Activated naive CD4-positive, alpha-beta T cell treated with anti-CD3 and anti-CD28 coated beads, Interleukin-2, amount 50 U/mL, for 16 hours (primary cell): ENCODE data around the gene MT4.

Experiments used
- DNase-seq: peaks from one replicate; pipeline ENCODE4 v3.0.0-alpha.2; 2020

Gene MT4

GRCh38 chr16:56564793-56565477 lies at the start of gene MT4:
Gene MT4 (plus strand): TSS chr16:56565073. CDS start chr16:56565129, 56 bp downstream.
- no peak for DNase-seq

DNA sequence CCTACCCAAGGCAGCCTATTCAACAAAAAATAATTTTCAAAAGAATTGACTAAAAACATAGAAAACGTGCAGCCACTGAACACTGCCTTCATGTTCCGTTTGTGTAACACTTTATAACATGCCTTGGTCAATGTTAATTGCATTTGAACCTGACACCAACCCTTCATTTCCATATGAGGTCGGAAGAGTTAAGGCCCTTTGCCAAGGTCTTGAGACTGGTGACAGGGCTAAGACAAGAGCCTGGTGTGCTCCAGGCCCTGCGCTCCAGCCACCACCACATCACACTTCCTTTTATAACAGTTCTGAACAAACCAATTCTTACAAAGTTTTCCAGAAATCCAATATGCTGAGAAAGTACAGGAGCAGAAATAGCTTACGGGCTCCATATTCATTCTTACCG lies 49.2 kb upstream of the MT4 start:
- DNase-seq, result no peak

- DNase-seq, result no peak
Observed at GRCh38 chr16:56517206-56517605, 47.7 kb upstream of the MT4 start.

DNA sequence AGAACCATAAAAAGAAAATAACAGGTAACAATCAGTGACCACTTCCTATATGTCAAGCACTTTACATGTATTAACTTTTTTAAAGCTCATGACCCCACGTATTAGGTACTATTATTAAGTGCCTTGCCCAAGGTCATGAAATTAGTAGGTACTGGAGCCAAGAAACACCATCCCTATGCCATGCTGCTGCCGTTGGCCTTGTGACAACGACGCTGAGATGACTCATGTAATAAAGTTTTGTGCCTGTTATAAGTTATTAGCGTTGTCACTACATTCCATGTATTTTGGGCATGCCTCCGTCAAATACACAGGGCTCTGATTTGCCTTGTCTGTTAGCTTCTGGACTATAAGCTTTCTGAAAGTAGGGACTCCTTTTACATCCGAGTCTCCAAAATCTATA lies 46.4 kb upstream of the MT4 start:
- DNase-seq, result no peak

DNA sequence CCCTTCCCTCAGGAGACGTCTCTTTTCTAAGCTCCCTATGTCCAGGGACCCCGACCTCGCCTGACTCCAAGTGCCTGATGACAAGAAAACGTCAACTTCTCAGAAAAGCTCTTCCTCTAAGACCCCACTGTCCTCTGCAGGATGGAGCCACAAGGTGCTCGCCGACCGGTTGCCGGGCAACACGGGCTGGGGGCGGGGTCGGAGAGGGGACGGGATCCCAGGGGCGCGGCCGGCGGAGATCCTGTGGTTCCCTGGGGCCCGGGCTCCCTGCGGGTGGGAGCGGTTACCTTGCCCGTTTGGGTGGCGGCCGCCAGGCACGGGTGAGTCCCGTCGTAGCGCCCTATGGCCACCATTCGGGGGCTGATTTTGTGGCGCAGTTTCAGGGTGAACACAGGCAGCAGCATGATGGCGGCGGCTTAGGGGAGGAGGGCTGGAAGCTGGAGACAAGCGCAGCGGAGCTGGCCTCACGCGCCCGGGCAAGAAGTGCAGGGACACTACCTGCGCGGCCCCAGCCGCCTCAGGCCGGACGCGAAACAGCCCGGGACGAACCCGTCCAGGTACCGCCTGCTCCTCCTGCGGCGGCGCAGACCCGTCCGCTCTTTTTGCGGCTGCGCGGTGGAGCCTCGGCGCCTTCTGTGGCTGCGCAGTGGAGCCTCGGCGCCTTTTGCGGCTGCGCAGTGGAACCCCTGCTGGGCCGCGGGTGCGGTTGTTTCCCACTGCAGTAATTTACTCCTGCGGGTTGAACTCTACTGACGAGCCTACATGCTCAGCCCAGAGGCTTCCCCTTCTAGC lies 45.2 kb upstream of the MT4 start, which contains the start of gene BBS2:
Gene BBS2 (minus strand): TSS at position 566 of the 792 bp plus-strand sequence. CDS start 162 bp downstream, at position 404.
- peak; percentile 94 for DNase-seq

DNA sequence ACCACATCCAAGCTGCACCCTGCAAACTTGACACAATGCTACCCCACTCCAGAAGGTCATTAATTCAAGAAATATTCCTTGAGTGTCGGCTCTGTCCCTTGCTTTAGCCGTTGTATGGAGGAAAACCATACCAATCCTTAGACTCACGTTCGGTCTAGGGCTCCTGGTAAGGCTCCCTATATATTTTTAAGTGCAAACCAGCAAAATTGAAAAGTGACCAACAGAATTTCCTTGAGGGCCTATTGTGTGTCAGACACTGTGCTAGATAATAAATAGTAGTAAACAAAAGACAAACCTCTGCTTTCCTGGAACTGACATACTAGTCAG lies 44.7 kb upstream of the MT4 start:
- no peak for DNase-seq

DNA sequence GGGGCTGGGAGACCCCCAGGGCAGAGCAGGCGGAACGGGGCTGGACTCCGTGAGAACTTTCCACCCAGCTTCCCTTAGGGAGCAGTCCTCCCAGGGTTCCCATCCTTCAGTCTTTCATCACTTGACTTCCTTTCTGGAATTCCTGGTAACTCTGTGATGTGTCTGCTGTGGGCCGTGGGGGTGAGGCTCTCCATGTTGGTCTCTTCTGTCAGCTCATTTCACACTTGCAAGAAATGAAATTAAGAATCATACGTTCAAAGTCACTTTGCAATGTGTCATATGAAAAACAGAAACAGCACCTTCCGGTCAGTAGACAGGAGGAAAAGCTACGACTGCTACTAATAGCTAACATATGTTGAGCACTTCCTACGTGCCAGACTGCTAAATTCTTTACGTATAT lies 39.6 kb upstream of the MT4 start:
- no peak for DNase-seq

DNA sequence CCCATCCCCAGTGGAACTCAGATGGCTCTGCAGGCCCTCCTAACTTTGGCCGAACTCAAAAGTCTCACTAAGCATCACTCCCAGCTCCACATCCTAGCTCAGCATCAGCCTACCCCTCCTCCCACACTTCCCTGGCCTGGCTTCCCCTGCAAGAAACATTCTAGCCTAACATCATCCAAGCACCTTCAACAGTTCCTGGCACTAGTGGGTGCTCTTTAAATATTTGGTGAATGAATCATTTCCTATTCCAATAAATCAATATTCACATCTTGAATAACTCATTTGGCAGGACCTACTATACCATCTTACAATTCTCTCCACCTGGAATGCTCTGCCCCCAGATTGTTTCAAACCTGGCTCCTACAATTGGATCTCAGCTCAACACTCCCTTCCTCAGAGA lies 34.0 kb upstream of the MT4 start:
- DNase-seq, result no peak

DNA sequence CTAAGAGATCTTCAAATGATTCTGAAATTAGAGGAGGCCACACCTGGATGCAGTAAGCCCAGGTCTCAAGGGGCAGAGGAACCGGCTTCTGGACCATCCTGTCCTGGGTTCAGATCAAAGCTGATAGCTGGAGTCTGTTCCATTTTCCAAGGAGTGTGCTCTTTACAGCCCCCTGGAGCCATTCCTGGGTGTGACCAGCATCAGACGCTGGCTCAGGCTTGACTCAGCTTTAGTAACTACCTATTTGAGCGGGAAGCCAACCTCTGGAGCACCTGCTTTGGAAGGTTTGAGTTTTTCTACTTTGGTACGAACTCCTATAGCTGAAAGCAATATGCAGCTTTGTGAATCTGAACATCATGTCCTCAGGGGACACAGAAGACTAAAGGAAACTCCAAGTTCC lies 32.2 kb upstream of the MT4 start:
- no peak for DNase-seq

DNA sequence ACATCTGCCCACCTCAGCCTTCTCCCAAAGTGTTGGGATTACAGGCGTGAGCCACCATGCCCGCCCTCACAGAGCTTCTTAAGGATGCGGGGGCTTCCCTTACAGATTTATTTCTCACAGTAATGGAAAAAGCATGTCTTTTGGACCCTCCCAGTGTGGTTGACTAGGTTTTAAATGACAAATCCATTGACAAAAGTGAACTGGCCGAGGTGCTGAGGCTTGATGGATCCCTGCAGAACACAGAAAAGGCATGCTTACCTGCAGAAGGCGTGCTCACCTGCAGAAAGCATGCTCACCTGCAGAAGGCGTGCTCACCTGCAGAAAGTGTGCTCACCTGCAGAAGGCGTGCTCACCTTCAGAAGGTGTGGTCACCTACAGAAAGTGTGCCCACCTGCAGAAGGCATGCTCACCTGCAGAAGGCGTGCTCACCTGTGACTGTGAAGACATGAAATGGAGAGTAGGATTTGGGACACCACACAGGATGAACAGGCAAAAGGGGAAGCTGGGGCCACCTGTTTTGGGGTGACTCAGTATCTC lies 30.0 kb upstream of the MT4 start:
- DNase-seq, result no peak

- no peak for DNase-seq
Observed at GRCh38 chr16:56538331-56538730, 26.5 kb upstream of the MT4 start.

GRCh38 chr16:56539656-56540055 lies 25.2 kb upstream of the MT4 start:
- no peak for DNase-seq

DNA sequence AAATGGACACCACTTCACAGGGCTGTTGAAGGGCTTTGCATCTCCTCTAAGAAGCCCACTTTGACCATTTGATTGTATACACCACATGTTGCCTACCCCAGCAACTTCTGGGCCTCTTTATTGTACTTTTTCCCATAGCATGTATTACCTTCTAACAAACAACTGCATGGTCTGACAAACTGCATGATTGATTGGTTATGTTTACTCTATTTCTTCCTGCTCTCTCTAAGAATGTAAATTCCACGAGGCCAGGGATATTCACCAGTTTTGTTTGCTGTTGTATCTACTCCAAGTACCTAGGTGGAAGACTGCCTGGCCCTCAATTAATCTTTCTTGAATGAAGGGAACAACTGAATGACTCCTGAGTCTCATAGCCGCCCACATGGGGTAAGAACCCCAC lies 22.8 kb upstream of the MT4 start:
- no peak for DNase-seq

- no peak for DNase-seq
Observed at GRCh38 chr16:56547120-56547948, 17.5 kb upstream of the MT4 start.

DNA sequence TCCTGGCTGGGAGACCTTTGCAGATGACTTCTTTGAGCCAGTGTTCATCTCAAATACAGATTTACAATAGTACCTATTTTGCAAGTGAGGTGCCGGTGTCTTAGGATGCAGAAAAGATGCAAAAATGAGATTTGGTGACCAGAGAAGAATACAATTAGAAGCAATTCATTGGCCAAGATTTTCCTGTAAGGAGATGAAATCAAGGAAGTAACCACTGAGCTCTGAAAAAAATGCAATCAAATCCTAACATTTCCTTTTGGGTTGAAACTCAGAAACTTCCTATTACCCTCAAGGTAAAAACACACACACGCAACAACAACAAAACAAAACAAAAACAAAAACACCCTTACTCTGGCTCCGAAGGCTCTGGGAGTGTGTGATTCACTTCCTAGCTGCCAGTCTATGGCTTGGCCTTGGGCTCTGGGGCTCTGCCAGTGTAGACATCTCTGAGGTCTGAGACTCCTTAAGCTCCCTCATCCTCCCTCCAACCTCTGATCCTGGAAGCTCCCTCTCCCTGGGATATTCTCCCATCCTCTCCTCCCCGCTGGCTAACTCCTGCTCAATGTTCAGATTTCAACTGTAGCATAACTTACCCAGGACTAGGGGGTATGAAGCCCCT lies 16.8 kb upstream of the MT4 start:
- DNase-seq, result no peak

GRCh38 chr16:56549161-56549560 lies 15.7 kb upstream of the MT4 start:
- DNase-seq, result no peak

DNA sequence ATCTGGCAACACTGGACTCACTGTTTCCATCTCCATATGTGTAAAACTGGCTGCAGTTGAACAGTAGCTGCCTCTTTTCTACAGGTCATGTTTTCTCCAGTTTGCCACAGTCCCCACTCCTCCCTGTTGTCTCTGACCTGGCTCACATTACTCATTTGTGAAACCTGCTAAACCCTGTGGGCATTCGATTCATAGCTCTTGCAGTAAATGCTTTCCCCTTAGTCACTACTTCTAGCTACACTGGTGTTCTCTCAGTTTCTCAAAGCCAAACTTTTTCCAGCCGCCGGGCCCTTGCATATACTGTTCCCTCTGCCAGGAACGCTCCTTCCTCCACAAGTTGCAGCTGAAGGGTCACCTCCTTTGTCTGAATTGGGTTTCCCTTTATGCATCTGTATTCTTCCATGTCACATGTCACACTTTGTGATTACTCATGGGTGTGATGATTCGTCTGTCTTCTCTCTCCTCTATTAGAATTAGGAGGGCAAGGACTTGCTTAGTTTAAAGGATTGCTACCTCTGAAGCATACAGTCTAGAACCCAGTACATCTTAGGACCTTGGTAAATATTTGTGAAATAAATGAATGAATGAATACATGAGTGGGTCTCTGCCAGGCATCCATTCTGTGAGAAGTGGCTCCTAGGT lies 15.0 kb upstream of the MT4 start:
- DNase-seq, result no peak

GRCh38 chr16:56551796-56552738 lies 12.8 kb upstream of the MT4 start:
- DNase-seq, result no peak

- DNase-seq, result no peak
Observed at GRCh38 chr16:56554441-56554840, 10.4 kb upstream of the MT4 start.

DNA sequence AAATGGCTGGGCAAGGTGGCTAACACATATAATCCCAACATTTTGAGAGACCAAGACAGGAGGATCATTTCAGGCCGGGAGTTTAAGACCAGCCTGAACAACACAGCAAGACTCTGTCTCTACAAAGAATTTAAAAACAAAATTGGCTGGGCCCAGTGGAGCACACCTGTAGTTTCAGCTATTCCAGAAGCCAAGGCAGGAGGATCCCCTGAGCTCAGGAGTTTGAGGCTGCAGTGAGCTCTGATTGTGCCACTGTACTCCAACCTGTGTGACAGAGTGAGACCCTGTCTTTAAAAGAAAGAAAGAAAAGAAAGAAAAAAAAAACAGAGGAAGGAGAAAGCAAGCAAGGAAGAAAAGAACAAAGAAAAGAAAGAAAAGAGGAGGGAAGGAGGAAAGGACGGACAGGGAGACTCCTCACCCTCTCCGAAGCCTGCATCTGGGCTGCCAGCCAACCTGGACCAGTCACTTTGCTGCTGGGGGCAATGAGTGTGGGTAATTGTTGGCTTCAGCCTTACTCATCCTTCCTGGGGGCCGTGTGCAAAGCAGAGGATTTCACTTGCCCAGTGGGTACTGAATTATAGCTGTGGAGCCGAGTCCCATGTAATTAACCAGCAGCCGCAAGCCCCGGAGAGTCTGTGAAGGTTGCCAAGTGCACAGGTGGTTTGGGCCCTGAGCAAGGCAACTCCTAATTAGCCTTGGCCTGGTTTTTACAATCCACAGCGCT lies 6.7 kb upstream of the MT4 start:
- no peak for DNase-seq

GRCh38 chr16:56559109-56559508 lies 5.8 kb upstream of the MT4 start:
- DNase-seq, result no peak
